Heart left ventricle (tissue), 13 donors: ENCODE measurements around the gene TOX2.

ENCODE experiments used
- POLR2A ChIP-seq, 2 donors: fragments of 450-650 bp; IDR thresholded peaks; one replicate each; pipeline ENCODE4 v1.6.1; 2017; ENCODE audit warnings: antibody characterized with exemption in 2 of 2, mild to moderate bottlenecking in 2 of 2, moderate library complexity in 2 of 2
- TF ChIP-seq, protein P1 (sequence below), 12 donors: fragments of 200-600 bp; sonication (generic) in 4 of 12; IDR thresholded peaks; one replicate each; pipeline versions ENCODE4 v1.5.0 to v1.8.0; 2018 to 2022; ENCODE audit warnings: antibody characterized with exemption in 12 of 12, mild to moderate bottlenecking in 5 of 12
- donor health status: ischemic (EF 13 %, LVEDD 7.1; RV severe dilation, severe dysfunction).
- donor health status: DM: no; HTN: yes; CAD: no.
- donor health status: DM: no; HTN: no; CAD: no.
- donor health status: ischemic (EF 25% LVEDD 6.9; RV normal size, moderate dysfunction).
- donor health status: ischemic (EF 25% LVEDD 5.7; RV mildly dilated, moderate dysfunction).
- donor health status: ischemic (EF 35%, LVEDD 5.7; RV mildly dilated, moderate dysfunction).
- donor health status: nonischemic (EF 11% LVEDD 7.7; RV severe dilation, severe dysfunction).
- donor health status: DM: yes; HTN: yes; CAD: no.
- donor health status: PGD.
- donor health status: ischemic (EF 29% LVEDD 5.4; RV normal size, mild dysfunction).
- donor health status: nonischemic (EF 23%, LVEDD 6.1; RV moderate dilation, normal function).

- TF ChIP-seq, protein P1, sequence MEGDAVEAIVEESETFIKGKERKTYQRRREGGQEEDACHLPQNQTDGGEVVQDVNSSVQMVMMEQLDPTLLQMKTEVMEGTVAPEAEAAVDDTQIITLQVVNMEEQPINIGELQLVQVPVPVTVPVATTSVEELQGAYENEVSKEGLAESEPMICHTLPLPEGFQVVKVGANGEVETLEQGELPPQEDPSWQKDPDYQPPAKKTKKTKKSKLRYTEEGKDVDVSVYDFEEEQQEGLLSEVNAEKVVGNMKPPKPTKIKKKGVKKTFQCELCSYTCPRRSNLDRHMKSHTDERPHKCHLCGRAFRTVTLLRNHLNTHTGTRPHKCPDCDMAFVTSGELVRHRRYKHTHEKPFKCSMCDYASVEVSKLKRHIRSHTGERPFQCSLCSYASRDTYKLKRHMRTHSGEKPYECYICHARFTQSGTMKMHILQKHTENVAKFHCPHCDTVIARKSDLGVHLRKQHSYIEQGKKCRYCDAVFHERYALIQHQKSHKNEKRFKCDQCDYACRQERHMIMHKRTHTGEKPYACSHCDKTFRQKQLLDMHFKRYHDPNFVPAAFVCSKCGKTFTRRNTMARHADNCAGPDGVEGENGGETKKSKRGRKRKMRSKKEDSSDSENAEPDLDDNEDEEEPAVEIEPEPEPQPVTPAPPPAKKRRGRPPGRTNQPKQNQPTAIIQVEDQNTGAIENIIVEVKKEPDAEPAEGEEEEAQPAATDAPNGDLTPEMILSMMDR (IDR thresholded peaks at IDR 0.05) = no peak
- no peak for TF ChIP-seq POLR2A (IDR thresholded peaks at IDR 0.05)
These were observed 48.6 kb downstream of the TOX2 start for GRCh38 chr20:43963233-43963632.
